Erythroblast (primary cell): ENCODE data around the gene RPS6KB2.

Experiments
- GATA1 ChIP-seq: IDR thresholded peaks from 2 replicates; pipeline ENCODE4 v1.6.1; 2011; ENCODE audit warnings: low read depth, mild to moderate bottlenecking, control low read depth, low read length, moderate library complexity
- POLR2A ChIP-seq: IDR thresholded peaks from 2 replicates; pipeline ENCODE4 v1.6.1; 2011; ENCODE audit warnings: mild to moderate bottlenecking, low read length

- TF ChIP-seq POLR2A (no peak), GATA1 (no peak)
Measured at GRCh38 chr11:67418476-67419281, 9.6 kb upstream of the RPS6KB2 start.
